HCT116 (cell line): Measurements from ENCODE around the gene DMKN.

Experiments
- CTCF ChIP-seq, 3 experiments: fragments of 200-600 bp in 1 of 3; sonication (generic) in 1 of 3; IDR thresholded peaks in 2 of 3; conservative IDR thresholded peaks in 1 of 3; 2 replicates each; pipeline ENCODE4 v1.5.1; 2012 to 2017; ENCODE audit warnings: low read depth in 2 of 3, low read length in 2 of 3, antibody characterized with exemption in 1 of 3, borderline replicate concordance in 1 of 3, control low read depth in 1 of 3, mild to moderate bottlenecking in 1 of 3, mixed read lengths in 1 of 3, mixed run types in 1 of 3, moderate library complexity in 1 of 3; ENCODE audit not compliant: insufficient read depth in 1 of 3
- ELF1 ChIP-seq: IDR thresholded peaks from 2 replicates; pipeline ENCODE4 v1.6.1; 2012; ENCODE audit warnings: low read depth, borderline replicate concordance
- EZH2 ChIP-seq: fragments of 200-600 bp; sonication (generic); IDR thresholded peaks from 2 replicates; pipeline ENCODE4 v1.6.1; 2017; ENCODE audit warnings: antibody characterized with exemption, mixed run types
- EZH2phosphoT487 ChIP-seq: fragments of 200-600 bp; IDR thresholded peaks from 2 replicates; pipeline ENCODE4 v1.6.1; 2018; ENCODE audit warnings: antibody characterized with exemption, borderline replicate concordance
- MAX ChIP-seq: IDR thresholded peaks from 2 replicates; pipeline ENCODE4 v1.6.1; 2012
- POLR2A ChIP-seq: IDR thresholded peaks from 2 replicates; pipeline ENCODE4 v1.7.0; 2011; ENCODE audit warnings: borderline replicate concordance; ENCODE audit not compliant: insufficient read depth, insufficient read length; ENCODE audit errors: extremely low read depth
- POLR2AphosphoS5 ChIP-seq: IDR thresholded peaks from 2 replicates; pipeline ENCODE4 v1.6.1; 2011; ENCODE audit warnings: mild to moderate bottlenecking, low read depth, low read length, moderate library complexity
- REST ChIP-seq: IDR thresholded peaks from 2 replicates; pipeline ENCODE4 v1.6.1; 2012; ENCODE audit warnings: low read depth
- SP1 ChIP-seq: IDR thresholded peaks from 2 replicates; pipeline ENCODE4 v1.6.1; 2012; ENCODE audit warnings: low read depth
- TCF7L2 ChIP-seq: IDR thresholded peaks from 2 replicates; pipeline ENCODE4 v1.7.0; 2011; ENCODE audit warnings: borderline replicate concordance, inconsistent platforms; ENCODE audit not compliant: insufficient read depth, insufficient read length; ENCODE audit errors: extremely low read depth
- YY1 ChIP-seq: IDR thresholded peaks from 2 replicates; pipeline ENCODE4 v1.6.1; 2011; ENCODE audit warnings: low read length, low read depth, moderate library complexity, mild to moderate bottlenecking; ENCODE audit not compliant: insufficient replicate concordance; ENCODE audit errors: extremely low read depth
- ZNF274 ChIP-seq: fragments of 200-500 bp; sonication (Bioruptor generic); IDR thresholded peaks from 2 replicates; pipeline ENCODE4 v1.6.1; 2014; ENCODE audit warnings: mild to moderate bottlenecking, low read depth, low read length, inconsistent platforms

GRCh38 chr19:35500611-35501010, 12.8 kb downstream of the DMKN start:
- TF ChIP-seq CTCF (IDR thresholded peaks at IDR 0.05 in 2 of 3, conservative IDR thresholded peaks at IDR 0.05 in 1 of 3; ENCODE audit: borderline replicate concordance in 1 of 3, insufficient read depth in 1 of 3, low read depth in 2 of 3, low read length in 2 of 3) (no peak), ZNF274 (no peak), POLR2A (no peak), POLR2AphosphoS5 (no peak), TCF7L2 (no peak), EZH2phosphoT487 (no peak), YY1 (no peak), MAX (no peak), ELF1 (no peak), SP1 (no peak), EZH2 (no peak), REST (no peak)
